Measurements from ENCODE around the gene ZNF789. TPM values are rescaled to one million over a fixed set of nuclear protein-coding genes. Genes with fewer than 3 reads are reported as not detected.
A peak's percentile ranks its signal among the peaks of the same experiment; 100 is the strongest.

The ZNF789 gene
- total RNA-seq, 1 donor from 2014 or later: 14.5 TPM

DNA sequence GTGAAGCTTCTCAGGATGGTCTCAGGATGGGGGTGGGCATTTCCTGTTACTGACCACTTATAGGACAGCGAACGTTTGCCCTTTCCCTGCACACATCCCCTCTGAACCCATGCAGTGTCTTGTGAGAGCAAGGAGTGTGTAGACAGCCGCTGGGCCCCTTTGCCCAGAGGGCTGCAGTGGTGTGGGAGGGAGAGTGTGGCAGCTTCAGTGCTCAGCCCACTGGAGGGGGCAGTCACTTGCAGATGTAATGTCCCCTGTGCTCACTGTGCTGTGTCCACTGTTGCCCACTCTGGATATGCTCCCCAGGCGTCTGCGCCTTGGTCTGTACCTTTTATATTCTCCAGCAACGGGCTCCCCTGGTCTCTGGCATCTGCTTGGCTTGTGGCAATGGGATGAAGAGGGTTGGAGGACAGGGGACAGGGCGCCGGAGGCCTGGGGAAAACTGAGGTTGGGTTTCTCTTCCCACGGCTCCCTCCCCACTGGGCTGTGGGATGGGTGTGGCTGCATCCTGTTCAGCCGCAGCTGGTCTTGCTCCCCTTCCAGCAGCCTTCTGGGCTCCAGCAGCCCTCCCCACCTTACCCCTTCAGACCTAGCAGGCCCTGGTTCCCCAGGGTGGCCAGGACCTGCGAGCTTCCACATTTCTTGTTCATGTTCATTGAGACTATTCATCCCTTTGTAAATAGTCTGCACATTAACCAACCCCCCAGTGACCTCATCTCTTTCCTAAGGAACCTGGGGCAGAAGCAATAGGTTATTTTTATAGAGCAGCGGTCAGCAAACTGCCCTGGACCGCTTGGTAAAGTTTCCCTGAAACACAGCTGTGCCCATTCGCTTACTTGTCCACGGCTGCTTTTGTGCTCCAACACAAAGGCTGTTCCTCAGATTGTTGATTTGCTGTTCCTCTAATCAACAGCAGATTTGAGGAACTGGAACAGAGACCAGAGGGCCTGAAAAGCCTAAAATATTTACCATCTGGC, 6.1 kb downstream of the ZNF789 start:
- H3K9me3 ChIP-seq: no peaks in the 10 kb centered on the region
- peaks cover 3% of the 10 kb centered on the region for H3K4me1 ChIP-seq
- no peaks in the 10 kb centered on the region for H3K27me3 ChIP-seq
- peak overlapping the region; percentile 7 for H3K27ac ChIP-seq
- H3K4me3 ChIP-seq: no peak overlapping the region
- TF ChIP-seq POLR2A (IDR thresholded peaks at IDR 0.05) (no peak), POLR2AphosphoS5 (IDR thresholded peaks at IDR 0.05; ENCODE audit: insufficient read depth in 1 of 2, low read depth in 1 of 2) (no peak)
- intact Hi-C loops (cut with DNase I): no loop called here
- peaks cover 0 to 12% of the 10 kb centered on the region in 2 donors for H3K36me3 ChIP-seq
- no peak for DNase-seq (ENCODE audit: extremely low spot score in 2 of 2)

DNA sequence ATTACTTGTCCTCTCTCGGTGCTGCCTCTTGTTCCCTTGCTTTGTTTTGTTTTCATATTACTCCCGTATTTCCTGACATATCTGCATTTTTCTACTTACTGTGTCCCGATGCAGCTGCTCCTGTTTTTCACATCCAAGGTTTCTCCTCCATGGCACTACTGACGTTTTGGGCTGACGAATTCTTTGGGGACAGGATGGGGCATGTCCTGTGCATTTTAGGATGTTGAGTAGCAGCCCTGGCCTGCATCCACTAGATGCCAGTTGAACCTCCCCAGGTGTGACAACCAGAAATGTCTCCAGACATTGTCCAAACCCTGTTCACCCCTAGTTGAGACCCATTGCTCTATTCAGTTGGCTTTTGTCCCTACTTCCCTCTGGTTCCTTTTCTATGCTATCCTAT, 12.4 kb downstream of the ZNF789 start:
- Histone ChIP-seq H3K4me3 (no peak overlapping the region), H3K9me3 (no peaks in the 10 kb centered on the region), H3K27ac (no peak overlapping the region), H3K4me1 (no peaks in the 10 kb centered on the region), H3K27me3 (no peaks in the 10 kb centered on the region), H3K36me3 (peaks cover 0 to 13% of the 10 kb centered on the region in 2 donors)
- TF ChIP-seq, protein P1, sequence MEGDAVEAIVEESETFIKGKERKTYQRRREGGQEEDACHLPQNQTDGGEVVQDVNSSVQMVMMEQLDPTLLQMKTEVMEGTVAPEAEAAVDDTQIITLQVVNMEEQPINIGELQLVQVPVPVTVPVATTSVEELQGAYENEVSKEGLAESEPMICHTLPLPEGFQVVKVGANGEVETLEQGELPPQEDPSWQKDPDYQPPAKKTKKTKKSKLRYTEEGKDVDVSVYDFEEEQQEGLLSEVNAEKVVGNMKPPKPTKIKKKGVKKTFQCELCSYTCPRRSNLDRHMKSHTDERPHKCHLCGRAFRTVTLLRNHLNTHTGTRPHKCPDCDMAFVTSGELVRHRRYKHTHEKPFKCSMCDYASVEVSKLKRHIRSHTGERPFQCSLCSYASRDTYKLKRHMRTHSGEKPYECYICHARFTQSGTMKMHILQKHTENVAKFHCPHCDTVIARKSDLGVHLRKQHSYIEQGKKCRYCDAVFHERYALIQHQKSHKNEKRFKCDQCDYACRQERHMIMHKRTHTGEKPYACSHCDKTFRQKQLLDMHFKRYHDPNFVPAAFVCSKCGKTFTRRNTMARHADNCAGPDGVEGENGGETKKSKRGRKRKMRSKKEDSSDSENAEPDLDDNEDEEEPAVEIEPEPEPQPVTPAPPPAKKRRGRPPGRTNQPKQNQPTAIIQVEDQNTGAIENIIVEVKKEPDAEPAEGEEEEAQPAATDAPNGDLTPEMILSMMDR (IDR thresholded peaks at IDR 0.05): no peak
- TF ChIP-seq POLR2A (IDR thresholded peaks at IDR 0.05) (no peak), POLR2AphosphoS5 (IDR thresholded peaks at IDR 0.05; ENCODE audit: insufficient read depth in 1 of 2, low read depth in 1 of 2) (no peak)
- intact Hi-C loops (cut with DNase I): no loop called here
- no peak for DNase-seq (ENCODE audit: extremely low spot score in 2 of 2)

DNA sequence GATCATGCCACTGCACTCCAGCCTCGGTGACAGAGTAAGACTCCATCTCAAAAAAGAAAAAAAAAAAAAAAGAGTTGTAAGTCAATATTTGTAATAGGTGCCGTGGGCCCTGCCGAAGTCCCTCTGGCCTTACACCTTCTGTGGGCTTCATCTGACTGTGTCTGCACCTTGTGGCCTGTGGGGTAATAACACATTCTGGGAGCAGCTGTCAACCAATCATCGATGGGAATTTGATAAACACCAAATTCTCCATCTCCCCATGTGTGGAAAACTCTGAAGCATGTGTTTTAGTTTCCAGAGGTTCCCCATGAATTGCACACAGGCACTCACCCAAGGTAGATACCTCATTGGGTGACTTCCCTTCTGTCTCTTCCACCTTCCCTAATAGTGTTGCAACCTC, 16.5 kb downstream of the ZNF789 start:
- Histone ChIP-seq H3K27ac (no peak overlapping the region), H3K9me3 (peaks cover 10% of the 10 kb centered on the region), H3K4me1 (no peaks in the 10 kb centered on the region), H3K27me3 (no peaks in the 10 kb centered on the region), H3K36me3 (peaks cover 12 to 24% of the 10 kb centered on the region in 2 donors), H3K4me3 (no peak overlapping the region)
- intact Hi-C loops (cut with DNase I): no loop called here
- no peak for TF ChIP-seq POLR2A (IDR thresholded peaks at IDR 0.05)
- no peak for DNase-seq (ENCODE audit: extremely low spot score in 2 of 2)

- DNase-seq (ENCODE audit: extremely low spot score in 2 of 2): no peak
- Histone ChIP-seq H3K27me3 (no peaks in the 10 kb centered on the region), H3K9me3 (peaks cover 10% of the 10 kb centered on the region), H3K4me1 (no peaks in the 10 kb centered on the region), H3K36me3 (peaks cover 14 to 34% of the 10 kb centered on the region in 2 donors), H3K27ac (no peak overlapping the region), H3K4me3 (no peak overlapping the region)
- intact Hi-C loops (cut with DNase I): no loop called here
- TF ChIP-seq POLR2A (IDR thresholded peaks at IDR 0.05) (no peak), POLR2AphosphoS5 (IDR thresholded peaks at IDR 0.05; ENCODE audit: insufficient read depth in 1 of 2, low read depth in 1 of 2) (no peak)
- TF ChIP-seq, protein P1 (IDR thresholded peaks at IDR 0.05): no peak
These were observed 18.2 kb downstream of the ZNF789 start for GRCh38 chr7:99490878-99491277.

GRCh38 chr7:99493823-99494222, 21.1 kb downstream of the ZNF789 start:
- TF ChIP-seq, protein P1 (IDR thresholded peaks at IDR 0.05): no peak
- no peak for TF ChIP-seq POLR2A (IDR thresholded peaks at IDR 0.05)
- no peak for TF ChIP-seq POLR2AphosphoS5 (IDR thresholded peaks at IDR 0.05; ENCODE audit: insufficient read depth in 1 of 2, low read depth in 1 of 2)
- H3K27ac ChIP-seq: no peak overlapping the region
- peaks cover 14 to 58% of the 10 kb centered on the region in 2 donors for H3K36me3 ChIP-seq
- peaks cover 19% of the 10 kb centered on the region for H3K4me1 ChIP-seq
- intact Hi-C loops (cut with DNase I): no loop called here
- no peaks in the 10 kb centered on the region for H3K27me3 ChIP-seq
- no peak for DNase-seq (ENCODE audit: extremely low spot score in 2 of 2)
- peaks cover 10% of the 10 kb centered on the region for H3K9me3 ChIP-seq
- no peak overlapping the region for H3K4me3 ChIP-seq

Measured in vagina (tissue), 2 donors.